8988T (cell line): Measurements from ENCODE around the gene DLX6.

Experiments used
- DNase-seq: peaks from one replicate; pipeline ENCODE4 v3.0.0; 2011

DLX6 gene

DNA sequence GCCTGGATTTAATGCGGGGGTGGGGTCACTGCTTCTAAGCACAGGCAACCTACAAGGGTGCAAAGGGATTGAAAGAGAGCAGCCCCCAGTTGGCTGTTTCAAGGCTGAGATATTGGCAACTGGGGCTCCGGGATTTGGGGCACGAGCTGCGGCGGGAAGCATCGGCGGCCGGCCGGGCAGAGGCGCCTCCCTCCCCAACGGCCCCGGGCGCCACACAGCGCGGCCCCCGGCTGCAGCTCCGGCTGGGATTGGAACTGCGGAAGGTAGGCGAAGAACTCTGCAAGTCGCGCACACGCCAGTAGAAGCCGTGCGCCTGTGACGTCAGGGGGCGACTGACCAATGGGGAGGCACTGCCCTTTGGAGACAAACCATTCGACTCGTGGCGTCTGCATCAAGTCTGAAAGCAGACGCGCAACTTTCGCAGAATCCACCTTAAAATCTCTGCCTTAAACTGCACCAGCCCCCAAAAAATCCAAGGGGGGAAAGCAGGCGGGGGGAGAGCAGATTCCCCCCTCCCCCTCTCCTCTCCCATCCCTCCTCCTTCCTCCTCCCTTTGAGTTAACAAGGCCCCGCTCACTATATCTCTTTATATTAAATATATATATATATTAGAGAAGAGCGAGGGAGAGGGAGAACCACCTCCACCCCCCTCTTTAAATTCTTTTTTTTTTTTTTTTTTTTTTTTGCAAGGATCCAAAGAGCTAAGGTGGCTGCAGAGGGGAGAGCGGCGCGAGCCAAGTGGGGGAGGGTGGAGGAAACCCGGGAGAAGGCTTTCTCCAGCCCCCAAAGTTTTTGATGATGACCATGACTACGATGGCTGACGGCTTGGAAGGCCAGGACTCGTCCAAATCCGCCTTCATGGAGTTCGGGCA, at the start of gene DLX6:
Gene DLX6 (plus strand): TSS at position 371 of the 872 bp plus-strand sequence. CDS start 425 bp downstream, at position 796.
- DNase-seq, result peak; percentile 24

DNA sequence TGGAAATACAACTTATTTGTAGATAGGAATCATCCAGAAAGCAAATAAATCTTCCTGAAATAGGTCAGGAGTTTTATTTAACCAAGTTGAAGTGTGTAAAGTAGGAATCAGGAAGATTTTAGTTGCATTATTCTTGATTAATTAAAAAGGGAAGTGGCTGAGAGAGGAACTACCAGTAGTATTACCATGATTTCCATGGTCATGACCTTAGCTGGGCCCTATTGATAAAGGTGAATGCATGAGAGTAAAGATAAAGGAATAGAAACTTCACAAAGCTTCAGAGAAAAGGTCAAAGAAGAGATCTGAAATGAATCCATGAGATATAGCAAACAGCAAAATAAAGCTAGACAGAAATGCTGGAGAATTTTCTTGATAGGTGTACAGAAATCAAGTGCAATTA, 46.2 kb upstream of the DLX6 start:
- no peak for DNase-seq

DNA sequence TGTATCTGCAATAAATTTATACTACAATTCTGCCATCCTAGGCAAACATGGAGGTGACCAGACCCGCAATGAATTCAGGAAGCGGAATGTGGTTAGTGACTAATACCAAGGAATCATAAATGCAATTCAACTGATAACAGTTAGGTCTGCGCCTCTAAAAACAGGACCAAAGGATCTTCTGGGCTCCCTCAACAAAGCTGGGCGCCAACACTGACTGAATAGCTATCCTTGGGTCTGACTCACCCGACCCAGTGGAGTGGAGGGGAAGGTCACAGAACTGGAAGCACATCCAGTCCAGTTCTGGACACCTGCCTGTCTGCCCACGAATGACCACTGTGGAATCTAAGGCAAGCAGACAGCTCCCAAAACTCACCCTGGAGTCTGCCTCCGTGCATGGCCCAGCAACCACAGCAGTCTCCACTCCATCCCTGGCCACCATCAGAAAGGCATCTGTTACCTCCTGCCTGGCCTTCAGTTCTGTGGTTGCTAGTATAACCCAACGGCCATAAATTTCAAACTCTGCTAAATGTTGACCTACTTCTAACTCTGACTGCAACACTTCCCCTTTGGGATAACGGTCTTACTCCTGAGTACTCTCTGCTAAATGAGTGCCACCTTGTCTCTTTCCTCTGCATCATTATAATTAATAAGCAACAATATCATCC, 43.0 kb upstream of the DLX6 start:
- no peak for DNase-seq

DNA sequence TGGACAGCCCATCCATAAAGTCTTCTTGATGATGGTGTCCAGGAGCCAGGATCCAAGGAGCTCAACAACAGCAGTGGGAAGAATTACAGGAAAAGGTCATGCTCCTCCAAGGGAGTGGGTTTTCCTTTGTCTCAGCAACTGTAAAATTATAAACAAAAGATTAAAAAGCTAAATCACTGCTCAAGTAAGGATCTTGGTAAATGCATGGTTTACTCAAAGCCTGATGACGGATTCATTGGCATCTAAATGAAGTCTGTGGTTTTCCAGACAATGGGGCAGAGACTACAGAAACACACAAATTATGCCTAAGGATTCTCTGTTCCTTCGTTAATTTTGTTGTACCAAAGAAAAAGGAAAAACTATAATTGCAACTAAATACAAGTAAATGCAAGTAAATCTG, 36.4 kb upstream of the DLX6 start:
- DNase-seq, result no peak

DNA sequence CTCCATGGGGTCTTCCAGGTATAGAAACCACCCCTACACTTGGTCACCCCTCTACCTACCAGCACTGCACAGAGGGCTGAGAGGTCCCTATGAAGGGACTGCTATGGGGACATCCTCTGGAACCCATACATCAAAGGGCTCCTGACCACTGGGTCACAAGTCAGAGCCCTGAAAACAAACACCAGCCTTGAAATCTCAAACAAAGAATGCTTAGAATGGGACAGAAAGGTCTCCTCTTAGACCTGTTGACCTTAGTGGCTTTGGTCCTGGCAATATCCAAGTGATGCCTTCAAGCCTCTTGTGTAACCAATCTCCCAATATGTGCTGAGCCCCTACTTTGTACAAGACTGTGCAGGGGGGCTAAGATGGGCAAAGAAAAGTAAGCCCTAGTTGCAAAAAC, 34.6 kb upstream of the DLX6 start:
- no peak for DNase-seq

DNA sequence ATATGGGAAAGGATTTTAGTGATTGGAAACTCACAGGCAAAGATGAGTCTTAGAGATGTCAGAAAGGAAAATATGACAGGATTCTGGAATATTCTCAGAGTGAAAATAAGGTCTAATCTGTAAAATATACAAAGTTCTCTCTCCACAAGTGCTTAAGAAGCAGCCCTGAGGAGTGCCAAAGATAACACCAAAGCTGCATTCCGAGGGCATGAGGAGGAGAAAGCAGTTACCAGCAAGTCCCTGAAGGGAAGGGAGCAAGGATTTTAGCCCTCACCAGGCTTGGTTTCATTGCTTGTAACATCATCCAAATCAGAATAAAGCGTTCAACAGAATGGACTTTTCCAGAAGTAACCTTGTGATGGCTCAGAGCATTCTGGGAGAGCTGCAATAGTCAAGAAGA, 31.4 kb upstream of the DLX6 start:
- DNase-seq, result no peak

DNA sequence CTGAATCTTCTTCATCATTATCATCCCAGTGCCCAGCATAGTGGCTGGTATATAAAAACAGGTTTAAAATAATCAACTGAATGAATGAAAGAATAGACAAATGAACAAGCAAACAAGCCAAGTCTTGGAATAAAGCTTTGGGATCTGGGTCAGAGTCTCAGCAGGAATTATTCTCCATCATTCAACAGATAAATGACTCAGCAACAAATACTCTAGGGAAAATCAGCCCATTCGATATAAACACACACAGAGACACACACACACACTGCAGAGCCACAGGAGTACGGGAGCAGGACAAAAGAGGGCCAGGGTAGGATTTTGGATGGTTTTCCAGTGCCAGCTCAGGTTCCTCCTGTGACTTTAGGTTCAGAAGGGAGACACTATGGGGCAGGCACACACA, 29.2 kb upstream of the DLX6 start:
- no peak for DNase-seq

DNA sequence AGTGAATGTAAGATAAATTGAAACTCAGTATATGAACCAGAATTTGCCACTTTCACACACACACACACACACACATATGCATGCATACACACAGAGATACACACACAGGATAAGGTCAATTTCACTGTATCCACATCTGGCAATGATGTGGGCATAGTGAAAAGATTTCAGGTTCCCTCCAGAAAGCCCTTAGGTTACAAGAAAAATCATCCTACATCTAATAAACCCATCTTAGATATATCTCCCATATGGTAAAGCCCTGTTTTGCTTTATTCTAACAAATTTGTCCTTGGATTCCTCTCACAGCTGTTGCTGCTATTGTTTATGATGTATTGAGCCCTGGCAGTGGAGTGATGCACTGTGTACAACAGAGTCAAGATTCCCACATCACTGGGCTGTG, 27.9 kb upstream of the DLX6 start:
- no peak for DNase-seq

DNA sequence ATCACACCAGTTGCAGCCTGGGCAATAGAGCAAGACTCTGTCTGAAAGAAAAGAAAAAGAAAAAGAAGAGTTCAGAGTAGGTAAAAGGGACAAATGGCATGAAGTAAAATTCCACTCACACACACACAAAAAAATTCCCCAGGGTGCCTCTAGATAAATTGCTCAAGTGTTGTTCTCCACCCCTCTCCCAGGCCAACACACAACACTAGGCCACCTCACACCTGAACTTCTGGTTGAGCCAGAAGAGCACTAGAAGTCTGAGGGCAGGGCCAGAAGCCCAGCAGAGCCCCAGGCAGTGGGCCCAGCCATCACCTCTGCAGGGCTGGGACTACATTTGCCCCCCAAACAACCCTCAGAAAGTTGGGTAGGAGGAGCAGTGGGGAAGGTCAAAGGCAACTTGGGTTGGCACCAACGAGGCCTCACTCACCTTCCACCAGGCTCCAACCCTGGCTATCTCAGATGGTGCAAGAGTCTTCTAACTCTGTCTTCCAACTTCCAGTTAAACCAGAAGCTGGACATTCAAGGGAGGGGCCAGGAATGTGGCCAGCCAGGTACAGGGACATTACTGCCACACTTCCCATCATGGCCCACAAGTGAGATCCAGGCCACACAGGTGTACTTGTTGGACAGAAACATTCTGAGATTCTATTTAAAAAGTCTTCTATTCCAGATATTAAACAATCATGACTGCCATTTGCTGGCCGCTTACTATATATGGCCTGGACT, 25.6 kb upstream of the DLX6 start:
- no peak for DNase-seq

DNA sequence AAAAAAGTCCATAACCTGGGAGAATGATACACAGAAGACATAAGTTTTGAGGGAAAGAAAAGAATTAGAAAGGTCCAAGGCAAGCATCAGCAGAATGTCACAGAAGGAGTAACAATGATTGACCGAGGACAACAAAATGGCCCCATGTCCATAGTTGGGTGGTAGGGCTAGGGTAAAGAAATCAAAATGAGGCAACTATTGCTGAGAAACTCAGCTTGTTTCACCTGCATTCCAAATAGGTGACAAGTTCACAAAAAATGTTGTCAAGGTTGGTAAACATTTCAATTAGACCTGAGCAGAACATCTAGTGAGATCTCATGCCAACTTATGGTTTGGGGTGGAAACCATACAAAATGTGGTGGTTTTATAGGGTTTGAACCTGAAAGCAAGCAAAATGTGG, 22.8 kb upstream of the DLX6 start:
- no peak for DNase-seq

DNA sequence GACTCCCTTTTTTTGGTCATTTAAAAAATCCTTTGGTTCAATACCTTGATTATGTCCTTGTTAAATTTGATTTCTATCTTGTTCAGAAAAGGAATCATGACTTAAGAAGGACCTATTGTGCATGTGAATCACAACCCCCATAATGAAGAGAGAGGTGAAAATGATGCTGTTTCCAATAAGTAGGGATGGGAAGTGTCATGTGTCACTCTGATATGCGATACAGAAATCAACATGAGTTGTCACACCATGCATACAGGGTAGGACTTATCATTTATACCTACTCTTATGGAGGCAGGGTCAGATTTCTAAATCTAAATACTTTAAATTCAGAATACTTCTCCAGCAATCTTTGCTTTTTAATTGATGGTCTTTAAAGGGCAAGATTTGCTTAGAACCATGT, 19.4 kb upstream of the DLX6 start:
- DNase-seq, result no peak

DNA sequence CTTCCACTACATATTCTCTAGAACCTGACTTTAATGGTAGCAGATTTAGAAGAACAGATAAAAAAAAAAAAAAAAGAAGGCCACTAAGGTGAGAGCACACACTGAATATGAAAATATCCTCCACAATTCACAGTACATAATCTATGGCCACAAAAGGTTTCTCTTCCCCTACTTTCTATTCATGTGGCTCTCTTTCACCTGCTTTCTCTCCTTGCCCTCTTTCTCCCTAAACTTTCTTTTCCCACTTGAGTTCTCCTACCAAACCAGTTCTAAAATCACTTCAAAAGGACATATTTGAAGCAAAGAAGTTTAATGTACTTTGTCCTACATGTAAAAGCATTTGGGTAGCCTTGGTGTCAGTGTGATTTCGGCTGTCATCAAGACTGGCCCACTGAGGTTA, 18.5 kb upstream of the DLX6 start:
- DNase-seq, result no peak

DNA sequence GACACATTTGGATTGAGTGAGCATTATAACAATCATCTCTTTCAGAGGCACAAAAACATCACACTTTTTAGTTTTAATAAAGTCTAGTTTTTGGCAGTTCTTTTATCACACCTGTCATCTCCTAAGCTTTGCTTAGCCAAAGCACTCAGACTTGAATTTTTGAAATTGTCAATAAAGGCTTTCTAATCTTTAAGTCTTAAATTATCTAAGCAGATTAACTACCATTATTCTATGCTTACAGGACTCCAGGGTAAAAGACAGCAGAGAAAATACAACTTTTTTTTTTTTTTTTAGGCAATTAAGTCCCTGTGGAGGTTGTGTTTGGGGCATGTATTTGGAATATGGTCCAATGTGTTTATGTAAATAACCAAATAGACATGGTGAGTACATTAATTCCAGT, 17.6 kb upstream of the DLX6 start:
- DNase-seq, result no peak

DNA sequence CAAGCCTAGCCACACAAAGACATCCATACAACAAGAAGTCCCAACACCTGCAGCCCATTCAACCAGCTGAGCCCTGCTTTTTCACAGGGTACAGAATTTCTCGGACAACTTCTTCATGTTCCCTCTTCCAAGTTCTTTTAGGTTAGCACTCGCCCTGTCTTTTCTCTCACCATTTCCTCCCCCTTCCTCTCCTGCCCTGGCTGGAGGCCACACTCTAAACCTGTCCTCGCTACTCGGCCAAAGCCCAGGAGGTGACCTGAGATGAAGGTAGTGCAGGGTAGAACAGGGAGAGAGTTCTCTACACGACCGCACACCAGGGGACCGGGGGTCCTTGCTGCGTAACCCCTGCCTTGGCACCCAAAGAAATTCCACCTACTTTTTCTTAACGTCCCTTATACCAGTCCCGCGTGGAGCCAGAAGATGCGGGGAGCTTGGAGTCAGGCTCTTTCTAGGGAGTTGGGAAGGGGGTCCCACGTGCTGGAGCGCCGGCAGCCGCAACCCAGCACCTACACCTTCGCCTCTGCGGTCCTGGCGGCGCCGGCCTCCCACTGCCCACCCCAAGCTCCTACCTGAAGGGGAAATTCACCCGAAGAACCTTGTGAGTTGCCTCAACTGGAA, 16.0 kb upstream of the DLX6 start:
- DNase-seq, result no peak

DNA sequence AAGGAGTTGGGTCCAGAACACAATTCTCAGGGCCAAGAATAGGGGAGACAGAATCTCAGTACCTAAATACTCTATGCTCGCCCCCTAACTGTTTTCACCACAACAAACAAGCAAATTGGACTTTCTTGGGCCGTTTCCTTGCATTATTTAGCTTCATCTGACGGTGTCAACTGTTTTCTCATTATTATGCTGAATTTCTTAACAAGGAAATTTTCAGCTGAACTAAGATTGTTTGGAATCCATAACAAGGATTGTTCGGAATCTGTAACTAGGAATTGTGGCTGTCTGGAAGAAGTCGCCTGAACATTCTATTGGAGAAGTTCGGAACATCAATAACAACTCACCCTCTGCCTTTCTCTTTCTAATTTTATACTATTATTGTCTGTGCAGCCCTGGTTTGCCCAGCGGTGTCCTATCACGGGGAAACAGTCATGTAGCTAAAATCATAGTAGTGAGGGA, 15.5 kb upstream of the DLX6 start:
- DNase-seq, result no peak

DNA sequence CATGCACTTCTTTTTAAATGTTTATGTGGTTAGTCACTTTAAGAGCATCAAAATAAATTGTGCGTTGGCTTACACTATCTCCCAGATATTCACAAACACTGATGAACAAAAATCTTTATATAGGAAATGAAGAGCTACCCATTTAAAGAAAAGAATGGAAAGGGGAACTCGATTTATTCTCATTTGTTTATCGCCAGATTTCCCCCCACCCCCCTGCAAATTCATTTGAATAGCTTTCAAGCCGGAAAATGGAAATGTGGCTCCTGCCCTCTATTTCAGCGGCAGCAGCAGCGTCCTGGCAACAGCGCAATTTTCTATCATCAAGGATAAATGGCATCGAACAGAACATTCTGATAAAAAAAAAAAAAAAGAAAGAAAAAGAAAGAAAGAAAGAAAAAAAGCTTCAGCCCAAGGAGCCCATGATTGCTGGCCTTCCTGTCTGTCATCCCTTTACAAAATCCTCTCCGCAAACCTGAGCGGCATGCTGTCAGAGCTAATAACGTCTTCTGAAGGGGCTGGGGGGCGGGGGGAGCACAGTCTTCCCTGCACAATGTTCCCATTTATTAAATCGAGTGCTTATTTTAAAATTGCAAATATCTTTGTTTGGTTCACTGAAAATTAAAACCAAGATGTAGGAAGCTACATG, 13.7 kb upstream of the DLX6 start:
- DNase-seq, result no peak

DNA sequence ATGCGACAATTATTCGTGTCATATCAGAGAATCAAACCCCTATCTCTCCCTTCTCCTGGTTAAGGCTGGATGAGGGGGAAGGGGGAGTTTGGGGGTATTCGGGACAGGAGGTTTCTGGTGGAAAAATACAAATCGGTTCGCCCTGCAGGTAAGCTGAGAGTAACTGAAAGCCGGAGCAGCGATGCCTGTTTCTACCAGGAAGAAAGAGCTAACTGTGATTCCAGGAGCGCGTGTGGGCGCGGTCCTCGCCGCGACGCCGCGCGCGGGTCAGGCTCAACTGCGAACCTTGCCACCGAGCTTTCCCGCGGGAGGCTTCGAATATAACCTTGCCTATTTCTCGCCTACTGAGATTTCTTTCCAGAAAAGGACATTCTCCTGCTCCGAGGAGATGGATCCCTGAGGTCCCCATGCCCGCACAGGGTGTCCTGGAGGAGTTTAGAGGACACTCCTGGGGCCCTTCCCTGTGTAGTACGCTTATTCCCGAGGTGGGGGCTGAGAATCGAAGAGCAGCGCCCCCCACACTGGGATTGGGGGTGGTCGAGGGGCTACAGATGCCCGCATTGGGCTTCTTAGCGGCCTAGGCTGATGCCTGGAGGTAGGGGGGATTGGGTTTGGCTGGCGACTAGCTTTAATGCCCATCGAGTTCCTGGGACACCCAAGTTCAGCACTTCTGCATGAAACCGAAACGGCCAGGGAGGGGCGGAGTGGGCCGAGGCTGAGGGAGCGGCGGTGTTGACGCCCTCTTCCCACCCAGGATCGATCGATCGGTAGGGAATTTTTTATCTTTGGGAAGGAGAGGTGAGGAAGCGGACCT, 13.0 kb upstream of the DLX6 start:
- DNase-seq, result no peak

DNA sequence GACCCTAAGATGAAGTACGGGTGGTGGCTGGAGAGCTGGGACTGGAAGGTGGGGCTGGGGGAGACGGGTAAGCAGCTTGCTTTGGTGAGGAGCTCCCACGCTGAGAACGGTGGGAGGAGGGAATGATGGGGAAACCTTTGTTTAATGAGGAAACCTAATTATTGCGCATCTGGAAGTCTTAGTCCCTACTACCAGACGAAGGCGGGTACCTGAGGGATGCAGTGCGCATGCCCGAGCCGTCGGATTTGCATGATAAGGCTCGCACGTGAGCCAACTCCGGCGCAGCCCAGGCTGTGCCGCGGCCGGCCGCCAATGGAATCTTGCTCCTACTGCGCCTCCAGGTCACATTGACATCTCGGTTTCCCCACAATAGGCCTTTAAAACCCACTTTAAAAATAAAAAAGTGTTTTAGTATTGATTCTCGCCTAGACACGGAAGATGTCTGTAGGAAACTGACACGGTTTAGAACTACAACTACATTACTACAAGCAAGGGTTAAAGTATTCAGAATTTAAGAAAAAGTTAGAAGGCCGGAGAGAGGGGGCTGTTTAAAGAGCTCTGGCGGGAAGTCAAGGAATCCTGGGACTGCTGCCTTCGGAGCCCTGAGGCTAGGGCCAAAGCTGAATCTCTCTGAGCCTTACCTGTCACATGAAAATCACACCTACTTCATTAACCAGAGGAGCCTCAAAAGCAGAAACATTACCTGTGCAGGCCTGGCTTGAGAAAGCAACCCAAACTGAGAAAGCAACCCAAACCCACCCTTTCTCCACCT, 12.1 kb upstream of the DLX6 start:
- DNase-seq, result no peak

DNA sequence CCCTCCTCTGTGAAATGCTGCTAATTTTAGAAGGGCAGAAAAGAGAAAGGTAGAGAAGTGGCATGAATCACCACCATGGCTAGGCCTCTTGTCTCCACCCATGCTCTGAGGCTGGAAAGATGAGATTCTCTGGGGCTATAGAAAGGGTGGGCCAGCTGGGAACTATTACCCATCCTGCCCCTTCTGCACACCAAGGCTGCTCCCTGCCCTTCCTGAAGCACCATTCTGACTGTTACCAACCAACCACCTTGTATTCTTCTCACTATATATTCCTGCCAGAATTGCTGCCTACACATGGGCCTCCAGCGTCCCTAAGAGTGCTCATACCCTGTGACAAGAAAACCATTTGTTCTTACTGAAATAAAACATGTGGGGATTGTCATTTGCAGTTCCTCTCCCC, 11.4 kb upstream of the DLX6 start:
- no peak for DNase-seq

DNA sequence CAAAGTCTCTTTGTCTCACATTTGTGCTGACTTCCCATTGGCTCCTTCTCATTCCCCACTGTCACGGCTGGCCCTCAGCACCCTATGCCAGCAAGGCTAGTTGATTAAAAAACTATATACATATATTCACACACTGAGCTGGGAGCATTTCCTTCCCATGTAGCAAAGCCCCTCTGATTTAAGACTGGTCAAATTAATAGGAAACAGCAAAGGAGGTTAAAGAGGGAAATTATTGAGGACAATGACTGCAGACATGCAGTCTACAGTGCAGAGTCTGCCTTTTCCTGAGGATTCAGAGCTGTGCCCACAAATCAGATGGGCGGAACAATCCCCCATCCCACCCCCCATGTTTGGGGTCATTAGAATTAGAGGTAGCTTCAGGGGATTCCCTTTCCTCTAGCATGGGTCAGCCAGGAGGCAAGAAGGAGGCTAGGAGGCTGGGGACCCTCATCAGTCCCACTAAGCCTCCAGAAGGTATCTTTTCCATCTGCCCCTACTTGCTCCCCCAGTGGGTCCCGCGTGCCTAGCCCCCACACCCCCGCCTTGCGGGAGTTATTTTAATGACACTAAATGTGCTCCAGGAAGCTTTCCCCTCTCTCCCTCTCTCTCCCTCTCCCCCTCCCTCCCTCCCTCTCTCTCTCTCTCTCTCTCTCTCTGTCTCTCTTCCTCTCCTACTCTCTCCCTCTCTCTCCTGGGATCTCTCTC, 9.8 kb upstream of the DLX6 start:
- no peak for DNase-seq
